KMS-11 (cell line): ENCODE results near the gene KCNB1.

Experiments used
- H2AFZ ChIP-seq: fragments of 200-600 bp; sonication (generic); 2 replicates; pipeline ENCODE4 v1.6.1; 2016; ENCODE audit warnings: antibody characterized with exemption, mixed run types, low read depth
- H3K27ac ChIP-seq: fragments of 200-600 bp; sonication (generic); 2 replicates; pipeline ENCODE4 v1.6.1; 2016; ENCODE audit warnings: mild to moderate bottlenecking, mixed run types
- H3K27me3 ChIP-seq: fragments of 200-600 bp; sonication (generic); 2 replicates; pipeline ENCODE4 v1.6.1; 2017; ENCODE audit warnings: mild to moderate bottlenecking, low read depth, mixed run types, moderate library complexity; ENCODE audit not compliant: insufficient read depth
- H3K36me3 ChIP-seq: fragments of 200-600 bp; sonication (generic); 2 replicates; pipeline ENCODE4 v1.6.1; 2017; ENCODE audit warnings: mild to moderate bottlenecking, mixed run types; ENCODE audit not compliant: insufficient read depth
- H3K4me1 ChIP-seq: fragments of 200-600 bp; sonication (generic); 2 replicates; pipeline ENCODE4 v1.6.1; 2016; ENCODE audit warnings: mild to moderate bottlenecking, low read depth, mixed run types; ENCODE audit not compliant: poor library complexity, severe bottlenecking
- H3K4me2 ChIP-seq: fragments of 200-600 bp; sonication (generic); 2 replicates; pipeline ENCODE4 v1.7.0; 2016; ENCODE audit warnings: mild to moderate bottlenecking, mixed run types
- H3K4me3 ChIP-seq: fragments of 200-600 bp; sonication (generic); IDR thresholded peaks from 2 replicates; pipeline ENCODE4 v1.6.1; 2017; ENCODE audit warnings: low read depth, low read length, mixed read lengths; ENCODE audit not compliant: insufficient read depth
- H3K79me2 ChIP-seq: fragments of 200-600 bp; sonication (generic); 2 replicates; pipeline ENCODE4 v1.6.1; 2016; ENCODE audit warnings: low read depth, mixed run types; ENCODE audit not compliant: insufficient read depth
- H3K9ac ChIP-seq: fragments of 200-600 bp; sonication (generic); 2 replicates; pipeline ENCODE4 v1.6.1; 2016; ENCODE audit warnings: mild to moderate bottlenecking, mixed run types
- H4K20me1 ChIP-seq: fragments of 200-600 bp; sonication (generic); 2 replicates; pipeline ENCODE4 v1.6.1; 2016; ENCODE audit warnings: mild to moderate bottlenecking, mixed run types; ENCODE audit not compliant: insufficient read depth
- CTCF ChIP-seq: fragments of 200-600 bp; sonication (generic); conservative IDR thresholded peaks from 2 replicates; pipeline ENCODE4 v1.6.1; 2017; ENCODE audit warnings: low read depth, mild to moderate bottlenecking, antibody characterized with exemption, low read length, moderate library complexity, mixed read lengths

Gene KCNB1

GRCh38 chr20:49456646-49457045 is 25.8 kb downstream of the KCNB1 start:
- Histone ChIP-seq H3K27me3 (peaks cover 4% of the 10 kb centered on the region; the same call in 1 of the 2 replicates), H3K4me1 (no peaks in the 10 kb centered on the region), H3K27ac (no peak overlapping the region), H2AFZ (no peak overlapping the region), H3K4me3 (no peak overlapping the region), H3K79me2 (no peaks in the 10 kb centered on the region), H3K36me3 (no peaks in the 10 kb centered on the region), H4K20me1 (no peaks in the 10 kb centered on the region), H3K4me2 (no peak overlapping the region), H3K9ac (no peak overlapping the region)
- TF ChIP-seq CTCF: no peak

GRCh38 chr20:49455691-49456090 is 26.8 kb downstream of the KCNB1 start:
- Histone ChIP-seq H3K9ac (no peak overlapping the region), H2AFZ (no peak overlapping the region), H3K4me2 (no peak overlapping the region), H3K4me1 (no peaks in the 10 kb centered on the region), H3K79me2 (no peaks in the 10 kb centered on the region), H3K4me3 (no peak overlapping the region), H3K27me3 (peaks cover 4% of the 10 kb centered on the region; the same call in 1 of the 2 replicates), H3K27ac (no peak overlapping the region), H3K36me3 (no peaks in the 10 kb centered on the region), H4K20me1 (no peaks in the 10 kb centered on the region)
- no peak for TF ChIP-seq CTCF

GRCh38 chr20:49452011-49452482 is 30.4 kb downstream of the KCNB1 start:
- Histone ChIP-seq H3K4me2 (no peak overlapping the region), H3K79me2 (no peaks in the 10 kb centered on the region), H3K9ac (no peak overlapping the region), H3K4me1 (no peaks in the 10 kb centered on the region), H3K4me3 (no peak overlapping the region), H3K27me3 (peaks cover 4% of the 10 kb centered on the region; the same call in 1 of the 2 replicates), H3K27ac (no peak overlapping the region), H3K36me3 (no peaks in the 10 kb centered on the region), H2AFZ (no peak overlapping the region), H4K20me1 (no peaks in the 10 kb centered on the region)
- TF ChIP-seq CTCF: no peak

- peaks cover under 1% of the 10 kb centered on the region; the same call in 1 of the 2 replicates for H3K27me3 ChIP-seq
- no peaks in the 10 kb centered on the region for H3K36me3 ChIP-seq
- no peak for TF ChIP-seq CTCF
- H2AFZ ChIP-seq: no peak overlapping the region
- H3K9ac ChIP-seq: no peak overlapping the region
- H3K4me2 ChIP-seq: no peak overlapping the region
- H3K4me1 ChIP-seq: no peaks in the 10 kb centered on the region
- no peaks in the 10 kb centered on the region for H4K20me1 ChIP-seq
- H3K4me3 ChIP-seq: no peak overlapping the region
- no peaks in the 10 kb centered on the region for H3K79me2 ChIP-seq
- no peak overlapping the region for H3K27ac ChIP-seq
Observed at GRCh38 chr20:49450281-49450721, 32.2 kb downstream of the KCNB1 start.
